HUES6 (cell line): ENCODE measurements around the gene EML3.
"Not testable (repeated sequence)": the region's sequence is repeated elsewhere in the genome, so short reads cannot be mapped to it uniquely, and the experiment has no call there.

Experiments used
- H3K27ac ChIP-seq: 2 replicates; pipeline ENCODE4 v1.7.0; 2013; ENCODE audit warnings: low read depth, mild to moderate bottlenecking, low read length, inconsistent platforms
- H3K27me3 ChIP-seq: 2 replicates; pipeline ENCODE4 v1.6.1; 2013; ENCODE audit warnings: low read length; ENCODE audit not compliant: control insufficient read depth, insufficient read depth
- H3K36me3 ChIP-seq: 2 replicates; pipeline ENCODE4 v1.6.1; 2013; ENCODE audit warnings: low read length; ENCODE audit not compliant: control insufficient read depth, insufficient read depth
- H3K4me1 ChIP-seq: 2 replicates; pipeline ENCODE4 v1.6.1; 2013; ENCODE audit warnings: low read length; ENCODE audit not compliant: control insufficient read depth, insufficient read depth
- H3K4me3 ChIP-seq: 2 replicates; pipeline ENCODE4 v1.5.1; 2013; ENCODE audit warnings: low read depth, low read length
- H3K9ac ChIP-seq: one replicate; pipeline ENCODE4 v1.6.1; 2013; ENCODE audit warnings: mild to moderate bottlenecking, low read length
- H3K9me3 ChIP-seq: 2 replicates; pipeline ENCODE4 v1.6.1; 2013; ENCODE audit warnings: low read depth, low read length; ENCODE audit not compliant: control insufficient read depth, insufficient read depth

The EML3 gene

GRCh38 chr11:62646825-62647608, 34.4 kb upstream of the EML3 start:
- Histone ChIP-seq H3K4me1 (peaks cover 10% of the 10 kb centered on the region), H3K27ac (no peak overlapping the region), H3K9ac (peak overlapping the region; percentile 38), H3K4me3 (peak overlapping the region; percentile 35), H3K9me3 (no peaks in the 10 kb centered on the region), H3K27me3 (no peaks in the 10 kb centered on the region), H3K36me3 (peaks cover 49% of the 10 kb centered on the region)

- no peaks in the 10 kb centered on the region for H3K27me3 ChIP-seq
- H3K9me3 ChIP-seq: no peaks in the 10 kb centered on the region
- peaks cover 10% of the 10 kb centered on the region for H3K4me1 ChIP-seq
- peak within 1 kb of the TSS; percentile 99 for H3K27ac ChIP-seq
- H3K9ac ChIP-seq: peak within 1 kb of the TSS; percentile 99
- peaks cover 49% of the 10 kb centered on the region for H3K36me3 ChIP-seq
- H3K4me3 ChIP-seq: peak within 1 kb of the TSS; percentile 96
These were observed 33.6 kb upstream of the EML3 start, which contains the start of gene GANAB for GRCh38 chr11:62645946-62646824. TSS of gene GANAB (minus strand) at chr11:62646613. CDS start at chr11:62646599, 14 bp downstream.

GRCh38 chr11:62645671-62645945, 33.0 kb upstream of the EML3 start:
- Histone ChIP-seq H3K4me1 (peaks cover 10% of the 10 kb centered on the region), H3K27ac (peak overlapping the region; percentile 99; the same call in 1 of the 2 replicates), H3K4me3 (peak overlapping the region; percentile 96), H3K9me3 (no peaks in the 10 kb centered on the region), H3K36me3 (peaks cover 49% of the 10 kb centered on the region), H3K9ac (peak overlapping the region; percentile 99), H3K27me3 (no peaks in the 10 kb centered on the region)

GRCh38 chr11:62644220-62644619, 31.6 kb upstream of the EML3 start:
- no peak overlapping the region for H3K27ac ChIP-seq
- no peak overlapping the region for H3K9ac ChIP-seq
- H3K36me3 ChIP-seq: peaks cover 48% of the 10 kb centered on the region
- H3K27me3 ChIP-seq: no peaks in the 10 kb centered on the region
- no peak overlapping the region for H3K4me3 ChIP-seq
- H3K9me3 ChIP-seq: no peaks in the 10 kb centered on the region
- peaks cover 10% of the 10 kb centered on the region for H3K4me1 ChIP-seq

DNA sequence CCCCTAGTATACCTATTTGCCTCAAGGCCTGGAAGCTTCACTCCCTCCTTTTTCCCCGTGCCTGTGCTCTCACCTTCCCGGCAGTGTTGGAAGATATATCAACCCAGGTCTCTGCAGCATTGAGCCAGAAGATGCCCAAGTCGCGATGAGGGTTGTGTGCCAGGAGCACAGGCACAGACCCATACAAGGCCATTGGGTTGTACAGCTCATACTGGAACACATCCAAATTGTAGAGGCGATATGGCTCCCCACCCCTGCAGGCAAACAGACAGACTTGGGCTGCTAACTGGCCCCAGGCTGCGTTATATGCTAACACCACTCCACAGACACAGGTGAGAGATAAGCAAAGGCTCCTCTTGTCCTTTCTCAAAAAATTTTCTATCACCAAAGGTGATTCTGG, 19.9 kb upstream of the EML3 start:
- no peaks in the 10 kb centered on the region for H3K9me3 ChIP-seq
- no peaks in the 10 kb centered on the region for H3K4me1 ChIP-seq
- H3K27ac ChIP-seq: no peak overlapping the region
- H3K27me3 ChIP-seq: no peaks in the 10 kb centered on the region
- H3K9ac ChIP-seq: no peak overlapping the region
- no peak overlapping the region for H3K4me3 ChIP-seq
- peaks cover 96% of the 10 kb centered on the region for H3K36me3 ChIP-seq

DNA sequence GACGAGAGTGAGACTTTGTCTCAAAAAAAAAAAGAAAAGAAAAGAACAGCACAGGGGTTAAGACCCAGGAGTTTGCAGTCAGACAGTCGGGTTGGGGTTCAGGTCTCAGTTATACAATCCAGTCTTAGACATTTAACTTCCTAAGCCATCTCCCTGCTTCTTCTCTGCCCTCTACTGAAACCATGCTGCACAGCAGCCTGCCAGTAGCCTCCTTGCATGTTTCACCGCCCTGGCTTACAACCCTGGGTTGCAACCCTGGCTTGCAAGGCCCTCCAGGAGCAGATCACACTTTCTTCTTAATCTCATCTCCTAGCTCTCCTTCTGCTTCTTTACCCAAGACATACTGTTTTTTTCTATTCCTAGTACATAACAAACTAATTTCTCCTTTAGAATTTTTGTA, 15.1 kb upstream of the EML3 start:
- Histone ChIP-seq H3K4me1 (no peaks in the 10 kb centered on the region), H3K27ac (no peak overlapping the region), H3K36me3 (peaks cover 82% of the 10 kb centered on the region), H3K4me3 (no peak overlapping the region), H3K9ac (no peak overlapping the region), H3K9me3 (no peaks in the 10 kb centered on the region), H3K27me3 (no peaks in the 10 kb centered on the region)

DNA sequence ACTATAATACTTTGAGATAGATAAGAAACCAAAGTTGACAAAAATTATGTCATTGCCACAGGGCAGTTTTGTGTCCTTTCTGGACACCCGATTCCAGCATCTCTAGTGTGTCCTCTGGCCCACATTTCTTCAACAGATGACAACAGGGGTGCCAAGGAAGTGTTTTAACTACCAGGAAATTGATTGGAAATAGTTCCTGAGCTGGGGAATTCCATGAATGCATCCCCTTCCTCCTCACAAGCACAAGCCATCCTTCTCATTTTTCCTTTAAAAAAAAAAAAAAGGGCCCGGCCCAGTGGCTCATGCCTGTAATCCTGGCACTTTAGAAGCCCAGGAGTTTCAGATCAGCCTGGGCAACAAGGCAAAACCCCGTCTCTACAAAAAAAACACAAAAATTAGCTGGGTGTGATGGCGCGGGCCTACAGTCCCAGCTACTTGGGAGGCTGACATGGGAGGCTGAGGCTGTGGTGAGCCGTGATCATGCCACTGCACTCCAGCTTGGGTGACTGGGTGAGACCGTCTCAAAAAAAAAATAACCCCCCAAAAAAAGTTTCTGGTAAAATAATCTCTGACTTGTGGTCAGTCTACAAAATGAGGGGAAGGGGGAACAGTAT, 10.0 kb upstream of the EML3 start:
- Histone ChIP-seq H3K4me1 (peaks cover 7% of the 10 kb centered on the region; the same call in 1 of the 2 replicates), H3K27me3 (no peaks in the 10 kb centered on the region), H3K27ac (peak overlapping the region; percentile 65; the same call in 1 of the 2 replicates), H3K9me3 (no peaks in the 10 kb centered on the region), H3K36me3 (peaks cover 31% of the 10 kb centered on the region), H3K9ac (peak overlapping the region; percentile 65), H3K4me3 (peak overlapping the region; percentile 94)

- peak within 1 kb of the TSS; percentile 89 for H3K9ac ChIP-seq
- H3K27ac ChIP-seq: peak within 1 kb of the TSS; percentile 65; the same call in 1 of the 2 replicates
- H3K4me1 ChIP-seq: peaks cover 7% of the 10 kb centered on the region; the same call in 1 of the 2 replicates
- H3K27me3 ChIP-seq: no peaks in the 10 kb centered on the region
- H3K36me3 ChIP-seq: peaks cover 31% of the 10 kb centered on the region
- H3K4me3 ChIP-seq: peak within 1 kb of the TSS; percentile 94
- H3K9me3 ChIP-seq: no peaks in the 10 kb centered on the region
These were observed 9.2 kb upstream of the EML3 start, which contains the start of gene B3GAT3 for GRCh38 chr11:62621567-62622470. TSS of gene B3GAT3 (minus strand) at chr11:62621986. CDS start at chr11:62621947, 39 bp downstream.

- H3K27me3 ChIP-seq: no peaks in the 10 kb centered on the region
- H3K4me3 ChIP-seq: peak overlapping the region; percentile 94
- H3K4me1 ChIP-seq: peaks cover 7% of the 10 kb centered on the region; the same call in 1 of the 2 replicates
- peaks cover 27% of the 10 kb centered on the region for H3K36me3 ChIP-seq
- H3K9me3 ChIP-seq: no peaks in the 10 kb centered on the region
- no peak overlapping the region; the same call in 1 of the 2 replicates for H3K27ac ChIP-seq
- H3K9ac ChIP-seq: peak overlapping the region; percentile 89
These were observed 8.5 kb upstream of the EML3 start for GRCh38 chr11:62621027-62621566.

DNA sequence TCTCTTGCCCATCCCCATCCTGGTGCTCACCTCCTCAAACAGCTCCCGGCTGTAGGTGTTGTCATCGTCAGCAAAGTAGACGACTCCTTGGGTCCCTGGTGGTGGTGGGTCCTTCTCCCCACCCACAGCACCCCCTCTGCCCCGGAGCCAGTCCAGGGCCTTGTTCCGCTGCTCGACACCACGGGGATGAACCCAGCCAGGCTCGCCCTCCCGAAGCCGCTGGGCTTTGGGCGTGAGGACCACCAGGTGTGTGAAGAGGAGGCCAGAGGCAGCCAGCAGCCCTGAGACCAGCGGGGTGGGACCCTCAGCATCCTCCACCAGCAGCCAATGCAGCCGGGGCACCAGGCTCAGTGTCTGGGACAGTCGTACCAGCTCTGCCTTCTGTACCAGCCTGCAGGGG, 4.4 kb upstream of the EML3 start:
- peaks cover 14% of the 10 kb centered on the region for H3K36me3 ChIP-seq

More for the DNA sequence above, 4.4 kb upstream of the EML3 start:
- H3K4me3 ChIP-seq, H3K9me3 ChIP-seq, H3K27ac ChIP-seq, H3K9ac ChIP-seq, H3K27me3 ChIP-seq: not testable (repeated sequence)
- H3K4me1 ChIP-seq: peaks cover 14% of the 10 kb centered on the region; the same call in 1 of the 2 replicates
